Right lobe of liver (tissue), 6 donors: Measurements from ENCODE around the gene GGNBP2. TPM values are rescaled to one million over a fixed set of nuclear protein-coding genes. Genes with fewer than 3 reads are reported as not detected.
A peak's percentile ranks its signal among the peaks of the same experiment; 100 is the strongest.

Experiments used
- ATAC-seq, 4 donors: fragments of 200-7000 bp; cut with Tn5 transposase; one replicate each; pipeline ENCODE4 v1.9.1; 2020; ENCODE audit warnings: mild to moderate bottlenecking in 4 of 4, moderate library complexity in 4 of 4
- DNase-seq, 3 donors: peaks; one replicate each; pipeline ENCODE4 v3.0.0-alpha.2; 2020
- H3K27ac ChIP-seq, 3 donors: fragments of 200-600 bp; one replicate each; pipeline ENCODE4 v1.8.0; 2022
- H3K27me3 ChIP-seq, 2 donors: fragments of 200-600 bp; one replicate each; pipeline ENCODE4 v1.8.0; 2022
- H3K36me3 ChIP-seq, 4 donors: fragments of 200-600 bp; sonication (generic) in 1 of 4; one replicate each; pipeline versions ENCODE4 v1.5.1 to v1.8.0; 2017 to 2022; ENCODE audit warnings: control low read depth in 1 of 4
- H3K4me1 ChIP-seq, 4 donors: fragments of 200-600 bp; sonication (generic) in 1 of 4; one replicate each; pipeline versions ENCODE4 v1.5.1 to v1.8.0; 2017 to 2022; ENCODE audit warnings: control low read depth in 1 of 4
- H3K4me3 ChIP-seq, 3 donors: fragments of 200-600 bp; one replicate each; pipeline ENCODE4 v1.8.0; 2022
- H3K9me3 ChIP-seq, 4 donors: fragments of 200-600 bp; sonication (generic) in 1 of 4; one replicate each; pipeline versions ENCODE4 v1.5.1 to v1.8.0; 2017 to 2022; ENCODE audit warnings: control low read depth in 1 of 4
- CTCF ChIP-seq, 4 donors: fragments of 200-600 bp in 3 of 4; fragments of 450-650 bp in 1 of 4; IDR thresholded peaks; one replicate each; pipeline versions ENCODE4 v1.5.1 to v1.8.0; 2016 to 2022; ENCODE audit warnings: antibody characterized with exemption in 4 of 4, mild to moderate bottlenecking in 2 of 4
- POLR2A ChIP-seq: fragments of 450-650 bp; IDR thresholded peaks from one replicate; pipeline ENCODE4 v1.6.1; 2017; ENCODE audit warnings: antibody characterized with exemption, mild to moderate bottlenecking
- WGBS: methylation state at CpG from one replicate; pipeline ENCODE4 v1.1.6; 2018; ENCODE audit warnings: low coverage, low lambda C conversion rate; ENCODE audit not compliant: insufficient coverage; ENCODE audit errors: missing lambda C conversion rate; 5-methylcytosine and 5-hydroxymethylcytosine counted together
- intact Hi-C, 2 donors: fragments of 100-400 bp; cut with DNase I; formaldehyde crosslinking; loops; one replicate each; pipeline versions ENCODE4 v1.11.2 to v1.14.1; 2022
- total RNA-seq, 6 experiments: library from RNA; depleted of rRNA in 2 of 6; stranded (reverse); fragments of >200 nt in 2 of 6; fragmentation: NEBNext Ultra II Directional in 3 of 6; extraction: Animal tissue kit (Norgen Biotek cat#: 25700) in 3 of 6; gene quantifications; one replicate each; pipeline versions ENCODE4 v1.1.0 to v1.2.4, GENCODE V29; 2016 to 2023
- donor health status: DM: no; HTN: yes; CAD: no.
- donor health status: DM: no; HTN: no; CAD: no.
- donor health status: DM: no; HTN: no; CAD: no.
- donor health status: DM: no; HTN: yes; CAD: no.
- donor health status: DM: no; HTN: yes; CAD: no.

GGNBP2 gene
- total RNA-seq, 6 experiments from 2014 or later, result 24.3 to 39.6 (median 35.3) TPM

GRCh38 chr17:36503456-36504155 lies 41.1 kb upstream of the GGNBP2 start:
- Histone ChIP-seq H3K36me3 (peaks cover 0 to 12% (median 8%) of the 10 kb centered on the region in 4 donors), H3K27ac (no peak overlapping the region), H3K4me3 (no peak overlapping the region), H3K4me1 (no peaks in the 10 kb centered on the region), H3K9me3 (no peaks in the 10 kb centered on the region), H3K27me3 (no peaks in the 10 kb centered on the region)
- DNase-seq (peak in 1 of 3 donors; percentile 36), ATAC-seq (no peak)
- whole genome bisulfite sequencing, result 95% methylated on average over 2 of the region's 7 CpGs
- no peak for TF ChIP-seq CTCF (IDR thresholded peaks at IDR 0.05)
- no peak for TF ChIP-seq POLR2A
- intact Hi-C loops, result no loop called here

- DNase-seq, result peak in 1 of 3 donors; percentile 22
- Histone ChIP-seq H3K27me3 (no peaks in the 10 kb centered on the region), H3K9me3 (no peaks in the 10 kb centered on the region), H3K4me3 (no peak overlapping the region), H3K4me1 (no peaks in the 10 kb centered on the region), H3K36me3 (peaks cover 0 to 7% (median 7%) of the 10 kb centered on the region in 4 donors), H3K27ac (no peak overlapping the region)
- intact Hi-C loops, result no loop called here
- WGBS, result 100% methylated on average over 1 of the region's 5 CpGs
- TF ChIP-seq CTCF (IDR thresholded peaks at IDR 0.05), result no peak
- no peak for TF ChIP-seq POLR2A
- ATAC-seq, result no peak
Measured at GRCh38 chr17:36504156-36504545, 40.6 kb upstream of the GGNBP2 start.

- TF ChIP-seq POLR2A (no peak), CTCF (IDR thresholded peaks at IDR 0.05) (no peak)
- intact Hi-C loops, result no loop called here
Measured at GRCh38 chr17:36505171-36505570, 39.5 kb upstream of the GGNBP2 start.

DNA sequence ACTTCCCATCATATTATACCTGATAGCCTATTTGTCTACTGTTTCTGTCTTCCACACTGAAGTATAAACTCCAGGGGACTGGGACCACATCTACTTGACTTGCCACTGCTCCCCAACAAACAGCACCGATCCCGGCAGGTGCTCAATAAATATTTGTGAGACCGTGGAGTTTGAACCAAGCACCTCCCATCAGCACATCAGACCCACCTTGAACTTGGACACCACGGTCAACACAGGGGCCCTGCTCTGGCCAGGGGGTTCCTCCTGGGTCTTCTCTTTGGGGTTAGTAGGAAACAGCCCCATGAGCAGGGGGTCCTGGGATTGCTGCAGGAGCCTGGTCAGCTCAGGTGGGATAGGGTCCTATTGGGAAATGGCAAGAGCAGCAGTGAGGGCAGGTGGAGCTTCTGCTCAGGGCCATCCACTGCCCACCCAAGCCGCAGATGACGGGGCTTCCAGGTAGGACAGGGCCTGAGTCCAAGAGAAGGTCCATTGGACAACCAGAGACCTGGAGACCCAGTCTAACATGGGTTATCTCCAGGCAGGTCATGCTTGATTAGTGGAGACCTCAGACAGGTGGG lies 38.4 kb upstream of the GGNBP2 start:
- peaks cover 0 to 7% (median 6%) of the 10 kb centered on the region in 4 donors for H3K36me3 ChIP-seq
- TF ChIP-seq CTCF (IDR thresholded peaks at IDR 0.05) (no peak), POLR2A (no peak)

More at GRCh38 chr17:36505171-36505570, 39.5 kb upstream of the GGNBP2 start:
- no peak for ATAC-seq
- H3K27me3 ChIP-seq, result no peaks in the 10 kb centered on the region
- H3K36me3 ChIP-seq, result peaks cover 0 to 7% (median 7%) of the 10 kb centered on the region in 4 donors
- DNase-seq, result no peak
- H3K27ac ChIP-seq, result no peak overlapping the region
- H3K9me3 ChIP-seq, result no peaks in the 10 kb centered on the region
- no peaks in the 10 kb centered on the region for H3K4me1 ChIP-seq
- no peak overlapping the region for H3K4me3 ChIP-seq
- 100% methylated on average over 1 of the region's 8 CpGs for WGBS

More for the DNA sequence above, 38.4 kb upstream of the GGNBP2 start:
- Histone ChIP-seq H3K27me3 (no peaks in the 10 kb centered on the region), H3K9me3 (no peaks in the 10 kb centered on the region), H3K4me3 (no peak overlapping the region), H3K27ac (no peak overlapping the region), H3K4me1 (no peaks in the 10 kb centered on the region)
- 40% methylated on average over 3 of the region's 6 CpGs for WGBS
- ATAC-seq (no peak), DNase-seq (no peak)
- intact Hi-C loops, result no loop called here
